Endothelial cell of umbilical vein (primary cell): ENCODE measurements around the gene ST6GALNAC2. TPM values are rescaled to one million over a fixed set of nuclear protein-coding genes. Genes with fewer than 3 reads are reported as not detected.
A peak's percentile ranks its signal among the peaks of the same experiment; 100 is the strongest.

Source experiments
- BruUV-seq: library from RNA; stranded (reverse); fragments of 400-500 nt; replicated peaks from 2 replicates; lab custom pipeline; 2021; lab: Mats Ljungman, UMichigan
- CTCF ChIA-PET: fragments of 300-600, 350-600 bp; sonication (Branson Sonifier 250); formaldehyde crosslinking; loops from one replicate; lab custom pipeline; 2021; ENCODE audit warnings: antibody characterized with exemption, inconsistent platforms; lab: Charles Lee
- POLR2A ChIA-PET: fragments of 300-600, 350-600 bp; sonication (Branson Sonifier 250); formaldehyde crosslinking; loops from one replicate; lab custom pipeline; 2021; ENCODE audit warnings: antibody characterized with exemption, inconsistent platforms; lab: Charles Lee
- DNase-seq: peaks from one replicate; pipeline ENCODE4 v3.0.0-alpha.2; 2011; ENCODE audit warnings: low read depth, low spot score
- FAIRE-seq: peaks from 2 replicates; lab custom pipeline; 2011; peaks lifted over from hg19 to GRCh38; lab: Jason Lieb, UNC
- H2AFZ ChIP-seq: 2 replicates; pipeline ENCODE4 v1.6.0; 2012; ENCODE audit warnings: low read depth, low read length, control low read depth, inconsistent platforms
- H3K27ac ChIP-seq: 2 replicates; pipeline ENCODE4 v1.5.1; 2011; ENCODE audit warnings: low read depth, mild to moderate bottlenecking, control low read depth, low read length, moderate library complexity; ENCODE audit not compliant: insufficient read depth
- H3K27me3 ChIP-seq, 2 experiments: 2 replicates each; pipeline versions ENCODE4 v1.6.0 to v1.6.1; 2011; ENCODE audit warnings: low read length in 2 of 2, mixed read lengths in 1 of 2; ENCODE audit not compliant: control insufficient read depth in 2 of 2, insufficient read depth in 2 of 2
- H3K36me3 ChIP-seq, 2 experiments: 2 replicates in 1 of 2; 3 replicates in 1 of 2; pipeline ENCODE4 v1.5.1; 2011; ENCODE audit warnings: low read length in 2 of 2, mild to moderate bottlenecking in 1 of 2, moderate library complexity in 1 of 2; ENCODE audit not compliant: control insufficient read depth in 2 of 2, insufficient read depth in 2 of 2; ENCODE audit errors: extremely low read depth in 1 of 2
- H3K4me1 ChIP-seq: 3 replicates; pipeline ENCODE4 v1.5.1; 2011; ENCODE audit warnings: mild to moderate bottlenecking, low read length; ENCODE audit not compliant: control insufficient read depth, insufficient read depth; ENCODE audit errors: extremely low read depth
- H3K4me2 ChIP-seq: 2 replicates; pipeline ENCODE4 v1.6.1; 2011; ENCODE audit warnings: low read length, control low read depth, mixed read lengths; ENCODE audit not compliant: insufficient read depth
- H3K4me3 ChIP-seq, 3 experiments: fragments of 200-600 bp in 1 of 3; sonication (generic), shearing (Covaris generic) in 1 of 3; replicated peaks in 1 of 3; 2 replicates each; pipeline ENCODE4 v1.5.1; 2011 to 2016; ENCODE audit warnings: control low read depth in 3 of 3, low read length in 3 of 3, mild to moderate bottlenecking in 2 of 3, inconsistent platforms in 1 of 3, low read depth in 1 of 3, moderate library complexity in 1 of 3; ENCODE audit not compliant: insufficient read depth in 1 of 3
- H3K79me2 ChIP-seq: 2 replicates; pipeline ENCODE4 v1.6.0; 2012; ENCODE audit warnings: low read length, inconsistent platforms; ENCODE audit not compliant: control insufficient read depth, insufficient read depth
- H3K9ac ChIP-seq: replicated peaks from 2 replicates; pipeline ENCODE3; 2011; ENCODE audit warnings: low read length, control low read depth; ENCODE audit not compliant: insufficient read depth; ENCODE audit errors: extremely low read depth
- H3K9me1 ChIP-seq: replicated peaks from 3 replicates; pipeline ENCODE4 v1.6.0; 2011; ENCODE audit warnings: mild to moderate bottlenecking, low read length; ENCODE audit not compliant: control insufficient read depth, insufficient read depth; ENCODE audit errors: extremely low read depth
- H3K9me3 ChIP-seq: replicated peaks from 2 replicates; pipeline ENCODE4 v1.5.1; 2012; ENCODE audit warnings: low read length, inconsistent platforms; ENCODE audit not compliant: control insufficient read depth, insufficient read depth
- H4K20me1 ChIP-seq: replicated peaks from 2 replicates; pipeline ENCODE3; 2011; ENCODE audit warnings: mild to moderate bottlenecking, low read length; ENCODE audit not compliant: control insufficient read depth, insufficient read depth; ENCODE audit errors: extremely low read depth
- FOS ChIP-seq: IDR thresholded peaks from 2 replicates; pipeline ENCODE4 v1.6.1; 2011; ENCODE audit warnings: mild to moderate bottlenecking, low read length, moderate library complexity, borderline replicate concordance; ENCODE audit not compliant: insufficient read depth
- GATA2 ChIP-seq: IDR thresholded peaks from 2 replicates; pipeline ENCODE4 v1.7.0; 2011; ENCODE audit warnings: low read depth, mild to moderate bottlenecking, moderate library complexity, mixed read lengths, low read length; ENCODE audit not compliant: insufficient read length, insufficient read depth
- MYC ChIP-seq: IDR thresholded peaks from one replicate; pipeline ENCODE4 v1.6.1; 2011; ENCODE audit warnings: mild to moderate bottlenecking, low read depth, low read length
- POLR2A ChIP-seq: IDR thresholded peaks from 2 replicates; pipeline ENCODE4 v1.6.1; 2012; ENCODE audit warnings: low read depth, mild to moderate bottlenecking, control low read depth, low read length
- dilution Hi-C: fragments of 300-500 bp; cut with MboI; formaldehyde crosslinking; loops from one replicate; pipeline ENCODE4 v1.15.0; 2019; ENCODE audit warnings: low sequenced_read_pairs; ENCODE audit not compliant: extremely low pct_ligation_motif_present
- intact Hi-C: fragments of 100-400 bp; cut with micrococcal nuclease; formaldehyde crosslinking; loops from one replicate; pipeline ENCODE4 v1.10.0; 2022
- polyA plus RNA-seq, 4 experiments: library from polyadenylated mRNA; depleted of rRNA in 3 of 4; stranded (reverse) in 3 of 4; unstranded in 1 of 4; fragments of >200 nt; gene quantifications; 2 replicates each; pipeline versions ENCODE4 v1.2.1 to v1.2.3, GENCODE V29; 2011 to 2012; ENCODE audit warnings: missing spikeins in 1 of 4
- total RNA-seq: library from RNA; stranded (reverse); gene quantifications from 2 replicates; pipeline ENCODE4 v1.2.3, GENCODE V29; 2021
- TF ChIP-seq, protein P1 (sequence below), 2 donors: IDR thresholded peaks; 1 replicate in 1 of 2; 2 replicates in 1 of 2; pipeline ENCODE4 v1.5.1; 2011; ENCODE audit warnings: low read length in 2 of 2, mild to moderate bottlenecking in 2 of 2, moderate library complexity in 2 of 2, control low read depth in 1 of 2, inconsistent platforms in 1 of 2, low read depth in 1 of 2; ENCODE audit not compliant: insufficient read depth in 1 of 2; ENCODE audit errors: extremely low read depth in 1 of 2

ST6GALNAC2 gene
- total and polyA plus RNA-seq, 2 donors (not counting 3 experiments of a cell fraction or from before 2014, with no cell fraction given), result 0.59 to 1.7 TPM

DNA sequence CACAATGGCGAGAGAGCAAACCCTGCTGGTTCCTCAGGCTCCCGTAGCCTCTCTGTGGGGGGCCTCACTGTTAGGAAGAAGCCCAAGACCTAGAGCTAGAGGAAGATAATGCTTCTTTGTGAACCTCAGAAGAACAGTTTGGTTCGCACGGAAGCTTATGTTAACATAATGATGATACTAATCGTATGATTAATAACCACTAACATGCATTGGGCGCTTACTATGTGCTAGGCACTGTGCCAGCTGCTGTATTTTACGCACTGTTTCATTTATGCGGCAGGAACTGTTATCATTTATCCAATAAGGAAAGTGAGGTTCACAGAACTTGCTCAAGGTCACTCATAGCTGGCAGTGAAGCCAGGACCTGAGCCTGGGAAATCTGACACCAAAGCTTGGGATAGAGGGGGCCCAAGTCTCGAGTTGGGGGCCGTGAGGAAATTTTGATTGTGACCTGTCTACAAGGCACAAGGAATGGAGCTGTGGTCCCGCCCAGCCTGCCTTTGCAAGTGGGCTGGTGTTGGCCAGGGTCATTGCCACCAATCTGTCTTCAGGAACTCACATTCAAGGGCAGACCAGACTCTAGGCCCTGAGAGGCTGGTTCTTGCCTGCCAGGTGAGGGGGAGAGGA lies 39.0 kb downstream of the ST6GALNAC2 start:
- ChIA-PET POLR2A (interaction anchor here (0.8 to 0.9 kb wide), 2 partner anchors 11 to 19 kb away, joined by 3 read pairs; no protein-coding TSS in a partner anchor), CTCF (interaction anchor here (1.0 to 5.6 kb wide), 14 partner anchors 10 to 135 kb away, joined by 3 to 106 read pairs (median 4); partner anchors contain the start of gene CYGB)
- peak; percentile 52 for FAIRE-seq
- DNase-seq, result peak; percentile 41
- dilution Hi-C loops (no loop called here), intact Hi-C loops (loop anchor here (1.0 kb wide), 1 partner anchor 23 kb away; no protein-coding TSS in a partner anchor)
- H3K27me3 ChIP-seq, result peaks cover 0 to 3% of the 10 kb centered on the region in 2 experiments
- no peak overlapping the region for H3K9ac ChIP-seq
- H4K20me1 ChIP-seq, result no peaks in the 10 kb centered on the region
- H3K9me3 ChIP-seq, result no peaks in the 10 kb centered on the region
- H3K36me3 ChIP-seq, result no peaks in the 10 kb centered on the region
- BruUV-seq, result no TSS peak
- H2AFZ ChIP-seq, result no peak overlapping the region
- H3K9me1 ChIP-seq, result no peaks in the 10 kb centered on the region
- no peak overlapping the region for H3K4me2 ChIP-seq
- no peak overlapping the region for H3K27ac ChIP-seq
- H3K79me2 ChIP-seq, result no peaks in the 10 kb centered on the region
- TF ChIP-seq POLR2A (no peak), FOS (no peak), MYC (no peak), GATA2 (peak; percentile 30)
- TF ChIP-seq, protein P1, sequence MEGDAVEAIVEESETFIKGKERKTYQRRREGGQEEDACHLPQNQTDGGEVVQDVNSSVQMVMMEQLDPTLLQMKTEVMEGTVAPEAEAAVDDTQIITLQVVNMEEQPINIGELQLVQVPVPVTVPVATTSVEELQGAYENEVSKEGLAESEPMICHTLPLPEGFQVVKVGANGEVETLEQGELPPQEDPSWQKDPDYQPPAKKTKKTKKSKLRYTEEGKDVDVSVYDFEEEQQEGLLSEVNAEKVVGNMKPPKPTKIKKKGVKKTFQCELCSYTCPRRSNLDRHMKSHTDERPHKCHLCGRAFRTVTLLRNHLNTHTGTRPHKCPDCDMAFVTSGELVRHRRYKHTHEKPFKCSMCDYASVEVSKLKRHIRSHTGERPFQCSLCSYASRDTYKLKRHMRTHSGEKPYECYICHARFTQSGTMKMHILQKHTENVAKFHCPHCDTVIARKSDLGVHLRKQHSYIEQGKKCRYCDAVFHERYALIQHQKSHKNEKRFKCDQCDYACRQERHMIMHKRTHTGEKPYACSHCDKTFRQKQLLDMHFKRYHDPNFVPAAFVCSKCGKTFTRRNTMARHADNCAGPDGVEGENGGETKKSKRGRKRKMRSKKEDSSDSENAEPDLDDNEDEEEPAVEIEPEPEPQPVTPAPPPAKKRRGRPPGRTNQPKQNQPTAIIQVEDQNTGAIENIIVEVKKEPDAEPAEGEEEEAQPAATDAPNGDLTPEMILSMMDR (IDR thresholded peaks at IDR 0.05; ENCODE audit: extremely low read depth in 1 of 2, insufficient read depth in 1 of 2, low read depth in 1 of 2, low read length in 2 of 2), result no peak
- H3K4me3 ChIP-seq, result no peak overlapping the region
- H3K4me1 ChIP-seq, result peaks cover 12% of the 10 kb centered on the region
